ENCODE measurements around the gene KIF26B.

DNA sequence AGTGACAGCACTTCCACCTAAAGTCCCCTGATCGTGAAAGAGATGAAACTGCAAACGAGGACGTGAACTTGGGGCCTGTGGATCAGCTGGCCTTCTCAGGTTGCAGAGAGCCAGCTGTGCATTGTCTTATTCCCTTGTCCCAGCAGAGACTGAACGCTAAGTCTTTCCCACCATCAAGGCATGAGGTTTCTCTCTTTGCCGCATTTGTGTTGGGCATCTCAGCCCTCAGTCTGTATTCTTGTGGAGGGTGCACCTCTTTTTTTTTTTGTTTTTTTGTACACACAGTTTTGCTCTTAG lies 71.4 kb downstream of the KIF26B start:
- TF ChIP-seq, protein P1, sequence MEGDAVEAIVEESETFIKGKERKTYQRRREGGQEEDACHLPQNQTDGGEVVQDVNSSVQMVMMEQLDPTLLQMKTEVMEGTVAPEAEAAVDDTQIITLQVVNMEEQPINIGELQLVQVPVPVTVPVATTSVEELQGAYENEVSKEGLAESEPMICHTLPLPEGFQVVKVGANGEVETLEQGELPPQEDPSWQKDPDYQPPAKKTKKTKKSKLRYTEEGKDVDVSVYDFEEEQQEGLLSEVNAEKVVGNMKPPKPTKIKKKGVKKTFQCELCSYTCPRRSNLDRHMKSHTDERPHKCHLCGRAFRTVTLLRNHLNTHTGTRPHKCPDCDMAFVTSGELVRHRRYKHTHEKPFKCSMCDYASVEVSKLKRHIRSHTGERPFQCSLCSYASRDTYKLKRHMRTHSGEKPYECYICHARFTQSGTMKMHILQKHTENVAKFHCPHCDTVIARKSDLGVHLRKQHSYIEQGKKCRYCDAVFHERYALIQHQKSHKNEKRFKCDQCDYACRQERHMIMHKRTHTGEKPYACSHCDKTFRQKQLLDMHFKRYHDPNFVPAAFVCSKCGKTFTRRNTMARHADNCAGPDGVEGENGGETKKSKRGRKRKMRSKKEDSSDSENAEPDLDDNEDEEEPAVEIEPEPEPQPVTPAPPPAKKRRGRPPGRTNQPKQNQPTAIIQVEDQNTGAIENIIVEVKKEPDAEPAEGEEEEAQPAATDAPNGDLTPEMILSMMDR (conservative IDR thresholded peaks at IDR 0.05; ENCODE audit: low read length), result no peak
- TF ChIP-seq EZH2phosphoT487 (IDR thresholded peaks at IDR 0.05; ENCODE audit: borderline replicate concordance), result no peak

Measured in Loucy (cell line).